GM12878 (cell line): ENCODE results near the gene GDAP1L1. TPM values are rescaled to one million over a fixed set of nuclear protein-coding genes. Genes with fewer than 3 reads are reported as not detected.
A peak's percentile ranks its signal among the peaks of the same experiment; 100 is the strongest.

Experiments
- ATAC-seq: fragments of 200-7000 bp; cut with Tn5 transposase; 3 replicates; pipeline ENCODE4 v1.9.1; 2020; ENCODE audit warnings: mild to moderate bottlenecking, moderate library complexity
- BruUV-seq: library from RNA; stranded (reverse); fragments of 400-500 nt; replicated peaks from 2 replicates; lab custom pipeline; 2021; lab: Mats Ljungman, UMichigan
- CTCF ChIA-PET: fragments of 300-600 bp; sonication (Branson Sonifier 250); formaldehyde crosslinking; extraction: SDS; loops from one replicate; lab custom pipeline; 2021; ENCODE audit warnings: inconsistent platforms; lab: Yijun Ruan, JAX
- POLR2A ChIA-PET: fragments of 350-600 bp; formaldehyde crosslinking; extraction: SDS; loops from one replicate; lab custom pipeline; 2021; ENCODE audit warnings: inconsistent platforms; lab: Charles Lee
- RAD21 ChIA-PET: fragments of 300-600 bp; sonication (Branson Sonifier 250); formaldehyde crosslinking; loops from one replicate; lab custom pipeline; 2023; ENCODE audit warnings: antibody characterized with exemption; ENCODE audit not compliant: unreplicated experiment; lab: Charles Lee
- SMC1A ChIA-PET: fragments of 300-600 bp; sonication (Branson Sonifier 250); formaldehyde crosslinking; loops from one replicate; lab custom pipeline; 2023; ENCODE audit not compliant: unreplicated experiment, uncharacterized antibody; lab: Charles Lee
- DNase-seq: peaks from one replicate; pipeline ENCODE4 v3.0.0-alpha.2; 2011; ENCODE audit warnings: low read depth, low spot score
- FAIRE-seq: peaks from 3 replicates; lab custom pipeline; 2011; peaks lifted over from hg19 to GRCh38; lab: Jason Lieb, UNC
- H2AFZ ChIP-seq: 2 replicates; pipeline ENCODE4 v1.6.0; 2011; ENCODE audit warnings: low read depth, low read length, control low read depth; ENCODE audit not compliant: control insufficient read depth
- H3K27ac ChIP-seq: 2 replicates; pipeline ENCODE4 v1.5.1; 2011; ENCODE audit warnings: control low read depth; ENCODE audit not compliant: control insufficient read depth, insufficient read depth
- H3K27me3 ChIP-seq, 2 experiments: replicated peaks in 1 of 2; 2 replicates each; pipeline versions ENCODE4 v1.6.0 to v1.6.1; 2011; ENCODE audit warnings: low read length in 1 of 2; ENCODE audit not compliant: control insufficient read depth in 2 of 2, insufficient read depth in 2 of 2
- H3K36me3 ChIP-seq, 2 experiments: 2 replicates each; pipeline ENCODE4 v1.5.1; 2011; ENCODE audit warnings: low read length in 1 of 2; ENCODE audit not compliant: control insufficient read depth in 2 of 2, insufficient read depth in 2 of 2
- H3K4me1 ChIP-seq: 2 replicates; pipeline ENCODE4 v1.6.1; 2011; ENCODE audit warnings: mild to moderate bottlenecking, low read length, moderate library complexity, mixed read lengths; ENCODE audit not compliant: control insufficient read depth, insufficient read depth
- H3K4me2 ChIP-seq: 2 replicates; pipeline ENCODE4 v1.6.0; 2011; ENCODE audit warnings: control low read depth; ENCODE audit not compliant: control insufficient read depth, insufficient read depth
- H3K4me3 ChIP-seq: fragments of 200-600 bp; sonication (generic); 2 replicates; pipeline ENCODE4 v1.5.1; 2016
- H3K79me2 ChIP-seq: 2 replicates; pipeline ENCODE4 v1.6.0; 2011; ENCODE audit warnings: low read length; ENCODE audit not compliant: control insufficient read depth, insufficient read depth
- H3K9ac ChIP-seq: 2 replicates; pipeline ENCODE4 v1.8.0; 2011; ENCODE audit warnings: low read length, control low read depth, mixed read lengths; ENCODE audit not compliant: control insufficient read depth, insufficient read depth
- H3K9me3 ChIP-seq: replicated peaks from 3 replicates; pipeline ENCODE4 v1.5.1; 2011; ENCODE audit warnings: mild to moderate bottlenecking, low read length; ENCODE audit not compliant: control insufficient read depth, insufficient read depth
- H4K20me1 ChIP-seq: 2 replicates; pipeline ENCODE4 v1.6.0; 2011; ENCODE audit not compliant: control insufficient read depth, insufficient read depth
- ATF7 ChIP-seq: fragments of 450-650 bp; IDR thresholded peaks from 2 replicates; pipeline ENCODE4 v1.6.1; 2016; ENCODE audit warnings: low read depth, mild to moderate bottlenecking
- BMI1 ChIP-seq: fragments of 450-650 bp; IDR thresholded peaks from 2 replicates; pipeline ENCODE4 v1.6.1; 2016; ENCODE audit warnings: mild to moderate bottlenecking, moderate library complexity, borderline replicate concordance
- CHD1 ChIP-seq: IDR thresholded peaks from 2 replicates; pipeline ENCODE4 v1.6.1; 2012; ENCODE audit warnings: low read depth, low read length, improper control_type of control experiment
- EED ChIP-seq: sonication (generic); IDR thresholded peaks from 2 replicates; pipeline ENCODE4 v1.6.1; 2016; ENCODE audit warnings: antibody characterized with exemption, low read depth
- HDGF ChIP-seq: fragments of 450-650 bp; IDR thresholded peaks from 2 replicates; pipeline ENCODE4 v1.6.1; 2016; ENCODE audit warnings: antibody characterized with exemption
- KAT2A ChIP-seq: conservative IDR thresholded peaks from 2 replicates; pipeline ENCODE4 v1.6.1; 2011; ENCODE audit warnings: low read depth, low read length; ENCODE audit not compliant: control insufficient read depth
- MXI1 ChIP-seq: fragments of 150-350 bp; IDR thresholded peaks from 2 replicates; pipeline ENCODE4 v1.6.1; 2011; ENCODE audit warnings: low read depth, mild to moderate bottlenecking, inconsistent platforms, low read length, improper control_type of control experiment
- PAX5 ChIP-seq: IDR thresholded peaks from 2 replicates; pipeline ENCODE4 v1.6.1; 2011; ENCODE audit warnings: low read depth, low read length, borderline replicate concordance
- PAX8 ChIP-seq: fragments of 450-650 bp; IDR thresholded peaks from 2 replicates; pipeline ENCODE4 v1.6.1; 2017; ENCODE audit warnings: mild to moderate bottlenecking, moderate library complexity
- RAD21 ChIP-seq: IDR thresholded peaks from 2 replicates; pipeline ENCODE4 v1.6.1; 2011; ENCODE audit warnings: mild to moderate bottlenecking, low read depth, low read length, moderate library complexity; ENCODE audit not compliant: insufficient read depth
- RAD51 ChIP-seq: fragments of 450-650 bp; IDR thresholded peaks from 2 replicates; pipeline ENCODE4 v1.6.1; 2016; ENCODE audit warnings: moderate library complexity, mild to moderate bottlenecking, inconsistent platforms
- SP1 ChIP-seq: IDR thresholded peaks from one replicate; pipeline ENCODE4 v1.6.1; 2011; ENCODE audit warnings: low read depth, low read length
- TCF12 ChIP-seq: IDR thresholded peaks from 2 replicates; pipeline ENCODE4 v1.6.1; 2011; ENCODE audit warnings: low read depth, mild to moderate bottlenecking, low read length
- ZBED1 ChIP-seq: IDR thresholded peaks from 2 replicates; pipeline ENCODE4 v1.6.1; 2016; ENCODE audit warnings: borderline replicate concordance
- ZNF274 ChIP-seq: IDR thresholded peaks from one replicate; pipeline ENCODE4 v1.8.0; 2011; ENCODE audit not compliant: insufficient read length, insufficient read depth
- WGBS: methylation state at CpG from one replicate; pipeline ENCODE4 v1.1.6; 2016; ENCODE audit warnings: low lambda C conversion rate; ENCODE audit not compliant: insufficient replicate concordance, insufficient coverage; ENCODE audit errors: missing lambda C conversion rate; 5-methylcytosine and 5-hydroxymethylcytosine counted together
- in situ Hi-C: fragments of 300-500 bp; cut with MboI; formaldehyde crosslinking; loops from 9 replicates; pipeline ENCODE4 v1.14.3; 2018; ENCODE audit warnings: mixed read lengths
- intact Hi-C: fragments of 100-400 bp; cut with micrococcal nuclease; formaldehyde crosslinking; loops from one replicate; pipeline ENCODE4 v1.14.2; 2022; ENCODE audit not compliant: unreplicated experiment
- polyA plus RNA-seq, 11 experiments: library from polyadenylated mRNA; depleted of rRNA in 4 of 11; unstranded in 6 of 11; stranded (reverse) in 5 of 11; fragments of >200 nt; fragmentation: Nextera tagmentation in 4 of 11; fragmentation: Illumina TruSeq in 1 of 11; extraction: Ambion mirVana in 4 of 11; extraction: Trizol in 1 of 11; gene quantifications; 1 replicate in 1 of 11; 2 replicates in 10 of 11; pipeline versions ENCODE4 v1.2.1 to v1.2.3, GENCODE V29; 2011 to 2016; ENCODE audit warnings: inconsistent platforms in 2 of 11, missing spikeins in 2 of 11, low read depth in 1 of 11
- total RNA-seq, 4 experiments: library from RNA; depleted of rRNA in 3 of 4; stranded (reverse); fragments of >200 nt in 3 of 4; fragmentation: Illumina TruSeq in 1 of 4; extraction: Trizol in 1 of 4; gene quantifications; 2 replicates each; pipeline versions ENCODE4 v1.2.1 to v1.2.3, GENCODE V29; 2013 to 2021
- TF ChIP-seq, protein P1 (sequence below): fragments of 450-650 bp; IDR thresholded peaks from 2 replicates; pipeline ENCODE4 v1.6.1; 2017; ENCODE audit warnings: mild to moderate bottlenecking
- TF ChIP-seq, protein P2 (sequence below): IDR thresholded peaks from 2 replicates; pipeline ENCODE4 v1.6.1; 2011; ENCODE audit warnings: low read depth, low read length, improper control_type of control experiment, borderline replicate concordance
- TF ChIP-seq, protein P3 (sequence below): IDR thresholded peaks from 2 replicates; pipeline ENCODE4 v1.6.1; 2012; ENCODE audit warnings: low read length, inconsistent platforms

Gene GDAP1L1
- total and polyA plus RNA-seq, 10 of the 15 experiments (the other 5 are each of a cell fraction or from before 2014, with no cell fraction given) = 0.08 to 0.38 TPM; not detected in 8

DNA sequence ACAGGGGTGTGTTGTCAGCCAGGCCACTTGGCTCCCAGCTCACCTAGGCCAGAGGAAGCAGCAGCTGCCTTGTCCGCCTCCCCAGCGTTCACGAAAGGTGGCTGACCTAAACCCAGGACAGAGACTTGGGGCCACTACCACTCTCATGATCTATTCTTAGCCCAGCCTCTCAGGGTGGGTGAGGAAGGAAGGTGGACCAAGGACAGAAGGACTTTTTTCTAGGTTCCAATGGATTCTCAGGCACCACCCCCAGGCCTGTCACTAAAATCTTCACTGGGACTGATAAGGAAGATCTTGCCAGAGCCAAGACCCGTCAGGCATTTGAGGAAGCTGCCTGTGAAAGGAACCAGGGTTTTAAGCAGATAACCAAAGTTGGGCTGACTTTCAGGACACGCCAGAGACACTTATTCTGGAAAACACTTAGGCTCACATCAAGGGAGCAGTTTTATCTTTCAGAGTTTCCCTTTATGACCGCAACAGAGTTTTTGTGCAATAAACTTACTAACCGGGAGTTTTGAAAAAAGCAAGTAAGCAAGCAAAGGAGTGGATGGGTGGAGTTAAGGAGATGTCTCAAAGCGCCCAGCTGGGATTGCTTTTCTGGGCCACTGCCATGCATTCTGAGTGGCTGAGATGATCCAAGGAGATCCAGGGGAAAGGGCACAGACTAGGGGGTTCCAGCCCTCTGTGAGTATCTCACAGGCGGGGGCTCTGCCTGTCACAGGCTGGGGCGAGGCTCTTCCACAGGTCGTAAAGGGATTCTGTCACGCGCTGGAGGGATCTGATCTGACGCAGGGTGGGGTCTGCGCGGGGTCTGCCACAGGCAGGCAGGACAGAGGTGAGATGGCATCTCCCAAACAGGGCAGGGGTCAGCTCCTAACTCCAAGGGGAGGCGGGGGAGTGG lies 62.9 kb downstream of the GDAP1L1 start:
- RAD21 ChIA-PET = interaction anchor here (0.8 to 6.3 kb wide), 5 partner anchors 93 to 229 kb away, joined by 3 to 73 read pairs (median 4); no protein-coding TSS in a partner anchor
- Histone ChIP-seq H3K4me3 (peak overlapping the region; percentile 90), H4K20me1 (no peaks in the 10 kb centered on the region), H3K9ac (peak overlapping the region; percentile 76), H3K79me2 (peaks cover 6% of the 10 kb centered on the region; the same call in 1 of the 2 replicates), H3K4me1 (no peaks in the 10 kb centered on the region), H3K27ac (no peak overlapping the region), H3K36me3 (0 out of 4 replicates have a peak, but pooled peaks cover 0 to 2% of the 10 kb centered on the region in 2 experiments), H2AFZ (peak overlapping the region; percentile 97), H3K4me2 (peak overlapping the region; percentile 81), H3K27me3 (no peaks in the 10 kb centered on the region), H3K9me3 (no peaks in the 10 kb centered on the region)
- in situ Hi-C loops (loop anchor here (5.0 kb wide), 1 partner anchor 93 kb away; no protein-coding TSS in a partner anchor), intact Hi-C loops (no loop called here)
- ATAC-seq (peak; percentile 8; the same call in 2 of the 3 replicates), FAIRE-seq (peak; percentile 23), DNase-seq (no peak)
- TF ChIP-seq KAT2A (no peak), RAD51 (no peak), PAX5 (no peak), EED (no peak), ZBED1 (no peak), ATF7 (no peak), PAX8 (no peak), TCF12 (no peak), MXI1 (no peak), RAD21 (no peak), ZNF274 (no peak), SP1 (no peak), BMI1 (no peak), HDGF (no peak), CHD1 (no peak)
- TF ChIP-seq, protein P1, sequence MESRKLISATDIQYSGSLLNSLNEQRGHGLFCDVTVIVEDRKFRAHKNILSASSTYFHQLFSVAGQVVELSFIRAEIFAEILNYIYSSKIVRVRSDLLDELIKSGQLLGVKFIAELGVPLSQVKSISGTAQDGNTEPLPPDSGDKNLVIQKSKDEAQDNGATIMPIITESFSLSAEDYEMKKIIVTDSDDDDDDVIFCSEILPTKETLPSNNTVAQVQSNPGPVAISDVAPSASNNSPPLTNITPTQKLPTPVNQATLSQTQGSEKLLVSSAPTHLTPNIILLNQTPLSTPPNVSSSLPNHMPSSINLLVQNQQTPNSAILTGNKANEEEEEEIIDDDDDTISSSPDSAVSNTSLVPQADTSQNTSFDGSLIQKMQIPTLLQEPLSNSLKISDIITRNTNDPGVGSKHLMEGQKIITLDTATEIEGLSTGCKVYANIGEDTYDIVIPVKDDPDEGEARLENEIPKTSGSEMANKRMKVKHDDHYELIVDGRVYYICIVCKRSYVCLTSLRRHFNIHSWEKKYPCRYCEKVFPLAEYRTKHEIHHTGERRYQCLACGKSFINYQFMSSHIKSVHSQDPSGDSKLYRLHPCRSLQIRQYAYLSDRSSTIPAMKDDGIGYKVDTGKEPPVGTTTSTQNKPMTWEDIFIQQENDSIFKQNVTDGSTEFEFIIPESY = no peak
- TF ChIP-seq, protein P2, sequence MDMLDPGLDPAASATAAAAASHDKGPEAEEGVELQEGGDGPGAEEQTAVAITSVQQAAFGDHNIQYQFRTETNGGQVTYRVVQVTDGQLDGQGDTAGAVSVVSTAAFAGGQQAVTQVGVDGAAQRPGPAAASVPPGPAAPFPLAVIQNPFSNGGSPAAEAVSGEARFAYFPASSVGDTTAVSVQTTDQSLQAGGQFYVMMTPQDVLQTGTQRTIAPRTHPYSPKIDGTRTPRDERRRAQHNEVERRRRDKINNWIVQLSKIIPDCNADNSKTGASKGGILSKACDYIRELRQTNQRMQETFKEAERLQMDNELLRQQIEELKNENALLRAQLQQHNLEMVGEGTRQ = no peak
- TF ChIP-seq, protein P3, sequence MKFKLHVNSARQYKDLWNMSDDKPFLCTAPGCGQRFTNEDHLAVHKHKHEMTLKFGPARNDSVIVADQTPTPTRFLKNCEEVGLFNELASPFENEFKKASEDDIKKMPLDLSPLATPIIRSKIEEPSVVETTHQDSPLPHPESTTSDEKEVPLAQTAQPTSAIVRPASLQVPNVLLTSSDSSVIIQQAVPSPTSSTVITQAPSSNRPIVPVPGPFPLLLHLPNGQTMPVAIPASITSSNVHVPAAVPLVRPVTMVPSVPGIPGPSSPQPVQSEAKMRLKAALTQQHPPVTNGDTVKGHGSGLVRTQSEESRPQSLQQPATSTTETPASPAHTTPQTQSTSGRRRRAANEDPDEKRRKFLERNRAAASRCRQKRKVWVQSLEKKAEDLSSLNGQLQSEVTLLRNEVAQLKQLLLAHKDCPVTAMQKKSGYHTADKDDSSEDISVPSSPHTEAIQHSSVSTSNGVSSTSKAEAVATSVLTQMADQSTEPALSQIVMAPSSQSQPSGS = no peak
- POLR2A ChIA-PET = no interaction called here
- SMC1A ChIA-PET = interaction anchor here (1.8 to 7.3 kb wide), 4 partner anchors 8 to 193 kb away, joined by 4 to 118 read pairs (median 10); no protein-coding TSS in a partner anchor
- BruUV-seq = TSS peak; percentile 68
- 16% methylated on average over 17 of the region's 17 CpGs for WGBS
- CTCF ChIA-PET = interaction anchor here (0.7 to 8.1 kb wide), 16 partner anchors 10 to 428 kb away, joined by 3 to 257 read pairs (median 4); partner anchors contain the start of gene OSER1
